CD4-positive, alpha-beta T cell (primary cell): ENCODE measurements around the gene VGLL4. TPM values are rescaled to one million over a fixed set of nuclear protein-coding genes. Genes with fewer than 3 reads are reported as not detected.

Source experiments
- ATAC-seq: fragments of 200-7000 bp; cut with Tn5 transposase; one replicate; pipeline ENCODE4 v1.10.0; 2022; ENCODE audit warnings: mild to moderate bottlenecking; ENCODE audit not compliant: poor library complexity
- CTCF ChIA-PET: fragments of 350-600 bp; sonication (Branson Sonifier 250); formaldehyde crosslinking; loops from one replicate; lab custom pipeline; 2021; ENCODE audit warnings: antibody characterized with exemption, inconsistent platforms; lab: Charles Lee
- POLR2A ChIA-PET: fragments of 350-600 bp; sonication (Branson Sonifier 250); formaldehyde crosslinking; loops from one replicate; lab custom pipeline; 2021; ENCODE audit warnings: antibody characterized with exemption, inconsistent platforms; lab: Charles Lee
- DNase-seq, 14 experiments: peaks; one replicate each; pipeline ENCODE4 v3.0.0-alpha.2; 2013 to 2020; ENCODE audit warnings: mixed read lengths in 2 of 14
- H3K27ac ChIP-seq, 2 donors: one replicate each; pipeline versions ENCODE4 v1.5.1 to v1.7.0; 2013; ENCODE audit warnings: low read length in 2 of 2, low read depth in 1 of 2, mild to moderate bottlenecking in 1 of 2
- H3K27me3 ChIP-seq, 2 experiments: 1 replicate in 1 of 2; 2 replicates in 1 of 2; pipeline versions ENCODE4 v1.6.1 to v1.7.0; 2013; ENCODE audit warnings: low read length in 2 of 2, control low read depth in 1 of 2, mild to moderate bottlenecking in 1 of 2, moderate library complexity in 1 of 2; ENCODE audit not compliant: insufficient read depth in 2 of 2, control insufficient read depth in 1 of 2
- H3K36me3 ChIP-seq: one replicate; pipeline ENCODE4 v1.6.1; 2013; ENCODE audit warnings: low read length, control low read depth; ENCODE audit not compliant: insufficient read depth
- H3K4me1 ChIP-seq: one replicate; pipeline ENCODE4 v1.6.1; 2013; ENCODE audit warnings: low read length, control low read depth; ENCODE audit not compliant: insufficient read depth
- H3K4me3 ChIP-seq: one replicate; pipeline ENCODE4 v1.5.1; 2013; ENCODE audit warnings: mild to moderate bottlenecking, low read length, moderate library complexity
- H3K9me3 ChIP-seq, 2 experiments: 1 replicate in 1 of 2; 2 replicates in 1 of 2; pipeline versions ENCODE4 v1.6.1 to v1.7.0; 2013; ENCODE audit warnings: low read length in 2 of 2, mild to moderate bottlenecking in 2 of 2, control low read depth in 1 of 2, moderate library complexity in 1 of 2; ENCODE audit not compliant: control insufficient read depth in 1 of 2, insufficient read depth in 1 of 2
- H3K27ac Mint-ChIP-seq: one replicate; pipeline ENCODE4 v1.8.0; 2020; ENCODE audit warnings: mixed read lengths
- H3K27me3 Mint-ChIP-seq: one replicate; pipeline ENCODE4 v1.8.0; 2021; ENCODE audit warnings: mixed read lengths
- H3K36me3 Mint-ChIP-seq: one replicate; pipeline ENCODE4 v1.8.0; 2021; ENCODE audit warnings: low read depth, mixed read lengths
- H3K4me1 Mint-ChIP-seq: one replicate; pipeline ENCODE4 v1.8.0; 2021; ENCODE audit warnings: low read depth, mixed read lengths
- H3K4me3 Mint-ChIP-seq: one replicate; pipeline ENCODE4 v1.8.0; 2020; ENCODE audit warnings: mild to moderate bottlenecking, mixed read lengths
- H3K9me3 Mint-ChIP-seq: one replicate; pipeline ENCODE4 v1.8.0; 2020; ENCODE audit warnings: mixed read lengths
- intact Hi-C, 2 experiments: fragments of 100-400 bp; cut with DNase I in 1 of 2; cut with micrococcal nuclease in 1 of 2; formaldehyde crosslinking; loops; one replicate each; pipeline versions ENCODE4 v1.15.1 to v1.9.0; 2023 to 2025; cut with DNase I, micrococcal nuclease
- total RNA-seq, 174 experiments: library from RNA in 2 of 174; stranded (reverse) in 2 of 174; gene quantifications; one replicate each; pipeline ENCODE4 v1.2.3 and lab custom pipeline; 2021 to 2026
- TF ChIP-seq, protein P1 (sequence below): fragments of 200-600 bp; IDR thresholded peaks from one replicate; pipeline ENCODE4 v1.8.0; 2022; ENCODE audit warnings: antibody characterized with exemption, mild to moderate bottlenecking

VGLL4 gene
- total RNA-seq, 2 experiments from 2014 or later, result 10.5 to 11.3 TPM

DNA sequence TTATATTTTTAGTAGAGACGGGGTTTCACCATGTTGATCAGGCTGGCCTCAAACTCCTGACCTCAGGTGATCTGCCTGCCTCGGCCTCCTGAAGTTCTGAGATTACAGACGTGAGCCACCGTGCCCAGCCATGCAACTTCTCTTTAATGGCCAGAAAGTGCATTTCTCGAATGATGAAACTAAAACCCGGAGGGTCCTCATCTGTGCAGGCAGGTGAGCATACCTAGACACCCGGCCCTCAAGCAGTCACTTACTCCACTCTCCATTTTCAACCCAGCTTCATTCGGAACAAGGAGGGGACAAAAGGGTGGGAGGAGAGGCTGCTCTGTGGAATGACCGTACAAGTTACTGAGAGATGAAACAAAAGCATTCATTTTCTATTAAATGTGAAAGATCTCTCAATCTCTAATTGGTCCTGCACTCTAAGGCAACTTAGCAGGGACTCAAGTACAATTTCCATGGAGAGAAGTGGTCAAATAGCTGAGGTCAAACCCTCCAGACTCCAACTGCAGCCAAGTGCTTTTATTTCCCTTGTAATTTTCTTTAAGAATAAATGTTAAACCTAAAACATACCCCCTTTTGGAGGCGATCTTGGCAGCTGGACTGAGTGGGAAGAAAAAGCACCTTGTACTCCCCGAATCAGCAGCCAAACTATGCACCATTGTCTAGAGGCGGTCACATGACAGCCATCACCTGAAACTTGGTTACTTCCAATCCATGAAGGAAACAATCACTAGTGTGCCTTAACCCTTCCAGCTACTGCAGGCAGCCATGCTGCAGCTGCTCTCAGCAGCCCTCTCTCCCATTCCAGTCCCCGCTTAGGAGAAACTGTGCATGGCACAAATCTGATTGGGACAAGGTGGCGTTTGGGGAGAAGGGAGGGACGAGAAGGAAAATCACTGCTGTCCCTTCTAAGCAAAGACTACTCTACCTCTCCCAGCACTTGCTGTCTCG, 62.2 kb downstream of the VGLL4 start:
- TF ChIP-seq, protein P1, sequence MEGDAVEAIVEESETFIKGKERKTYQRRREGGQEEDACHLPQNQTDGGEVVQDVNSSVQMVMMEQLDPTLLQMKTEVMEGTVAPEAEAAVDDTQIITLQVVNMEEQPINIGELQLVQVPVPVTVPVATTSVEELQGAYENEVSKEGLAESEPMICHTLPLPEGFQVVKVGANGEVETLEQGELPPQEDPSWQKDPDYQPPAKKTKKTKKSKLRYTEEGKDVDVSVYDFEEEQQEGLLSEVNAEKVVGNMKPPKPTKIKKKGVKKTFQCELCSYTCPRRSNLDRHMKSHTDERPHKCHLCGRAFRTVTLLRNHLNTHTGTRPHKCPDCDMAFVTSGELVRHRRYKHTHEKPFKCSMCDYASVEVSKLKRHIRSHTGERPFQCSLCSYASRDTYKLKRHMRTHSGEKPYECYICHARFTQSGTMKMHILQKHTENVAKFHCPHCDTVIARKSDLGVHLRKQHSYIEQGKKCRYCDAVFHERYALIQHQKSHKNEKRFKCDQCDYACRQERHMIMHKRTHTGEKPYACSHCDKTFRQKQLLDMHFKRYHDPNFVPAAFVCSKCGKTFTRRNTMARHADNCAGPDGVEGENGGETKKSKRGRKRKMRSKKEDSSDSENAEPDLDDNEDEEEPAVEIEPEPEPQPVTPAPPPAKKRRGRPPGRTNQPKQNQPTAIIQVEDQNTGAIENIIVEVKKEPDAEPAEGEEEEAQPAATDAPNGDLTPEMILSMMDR, result no peak
- Mint-ChIP-seq H3K4me1 (peaks cover 78% of the 10 kb centered on the region), H3K4me3 (peak overlapping the region; percentile 77), H3K9me3 (no peaks in the 10 kb centered on the region), H3K27ac (peak overlapping the region; percentile 29), H3K27me3 (no peaks in the 10 kb centered on the region), H3K36me3 (peaks cover 16% of the 10 kb centered on the region)
- CTCF ChIA-PET, result no interaction called here
- ATAC-seq (no peak), DNase-seq (no peak)
- intact Hi-C loops, result loop anchor here (5.0 kb wide), 2 partner anchors 56 to 61 kb away; partner anchors contain the start of gene VGLL4 (in 1 of the 2)
- peaks cover 17% of the 10 kb centered on the region for H3K4me1 ChIP-seq
- no peak overlapping the region for H3K4me3 ChIP-seq
- H3K27me3 ChIP-seq, result no peaks in the 10 kb centered on the region
- H3K36me3 ChIP-seq, result no peaks in the 10 kb centered on the region
- no peaks in the 10 kb centered on the region for H3K9me3 ChIP-seq
- H3K27ac ChIP-seq, result no peak overlapping the region
- POLR2A ChIA-PET, result interaction anchor here (0.6 to 0.8 kb wide), 2 partner anchors 57 to 246 kb away, joined by 3 read pairs; no protein-coding TSS in a partner anchor

DNA sequence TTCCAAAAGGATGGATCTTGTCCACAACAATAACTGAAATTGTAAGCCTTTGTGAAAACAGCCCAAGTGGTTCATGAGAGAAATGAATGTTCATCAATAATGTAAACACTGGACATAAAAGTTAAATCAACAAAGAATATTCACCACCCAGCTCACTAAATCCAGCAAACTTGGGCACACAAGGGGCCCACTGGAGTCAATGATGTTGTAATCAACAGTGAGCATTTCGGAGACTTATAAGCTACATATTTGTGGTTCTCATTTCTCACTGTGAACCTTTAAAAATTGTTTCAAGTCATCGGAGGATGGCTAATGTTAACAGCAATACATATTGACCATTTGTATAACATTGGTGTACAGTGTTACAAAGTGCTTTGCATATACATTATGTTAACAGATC, 63.1 kb downstream of the VGLL4 start:
- no peaks in the 10 kb centered on the region for H3K27me3 Mint-ChIP-seq
- Histone ChIP-seq H3K4me1 (peaks cover 17% of the 10 kb centered on the region), H3K27ac (no peak overlapping the region), H3K36me3 (peaks cover 3% of the 10 kb centered on the region), H3K4me3 (no peak overlapping the region), H3K9me3 (no peaks in the 10 kb centered on the region), H3K27me3 (no peaks in the 10 kb centered on the region)
- peak overlapping the region; percentile 50 for H3K27ac Mint-ChIP-seq
- H3K4me3 Mint-ChIP-seq, result no peak overlapping the region
- H3K4me1 Mint-ChIP-seq, result peaks cover 72% of the 10 kb centered on the region
- DNase-seq (no peak), ATAC-seq (no peak)
- intact Hi-C loops, result loop anchor here (5.0 kb wide), 2 partner anchors 57 to 62 kb away; partner anchors contain the start of gene VGLL4 (in 1 of the 2)
- TF ChIP-seq, protein P1, result no peak
- CTCF ChIA-PET, result no interaction called here
- no peaks in the 10 kb centered on the region for H3K9me3 Mint-ChIP-seq
- H3K36me3 Mint-ChIP-seq, result peaks cover 10% of the 10 kb centered on the region
- POLR2A ChIA-PET, result no interaction called here

DNA sequence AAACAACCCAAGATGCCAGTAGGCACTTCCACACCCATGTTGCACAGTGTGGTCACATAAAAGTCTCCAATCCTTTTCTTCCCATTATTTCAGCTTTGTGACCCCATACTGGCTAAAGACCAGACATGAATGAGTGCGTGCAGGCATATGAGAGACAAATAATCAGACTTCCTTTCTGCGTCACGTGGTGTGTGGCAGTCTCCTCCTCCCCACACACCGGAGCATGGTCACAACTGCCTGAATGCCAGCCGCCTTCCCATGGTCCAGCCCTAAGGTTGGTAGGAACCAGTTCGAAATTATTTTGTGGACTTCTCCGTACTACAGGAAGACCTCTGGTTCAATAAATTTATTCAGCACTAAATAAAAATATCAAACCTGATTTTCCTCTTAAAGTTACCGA, 65.5 kb downstream of the VGLL4 start:
- peak overlapping the region; percentile 29 for H3K27ac Mint-ChIP-seq
- CTCF ChIA-PET, result no interaction called here
- peaks cover 48% of the 10 kb centered on the region for H3K4me1 Mint-ChIP-seq
- POLR2A ChIA-PET, result no interaction called here
- peaks cover 14% of the 10 kb centered on the region for H3K36me3 Mint-ChIP-seq
- no peak overlapping the region for H3K4me3 ChIP-seq
- peaks cover 13% of the 10 kb centered on the region for H3K36me3 ChIP-seq
- H3K9me3 Mint-ChIP-seq, result no peaks in the 10 kb centered on the region
- TF ChIP-seq, protein P1, result no peak
- no peak overlapping the region for H3K4me3 Mint-ChIP-seq
- ATAC-seq (no peak), DNase-seq (no peak)
- H3K9me3 ChIP-seq, result no peaks in the 10 kb centered on the region
- peaks cover 17% of the 10 kb centered on the region for H3K4me1 ChIP-seq
- no peaks in the 10 kb centered on the region for H3K27me3 ChIP-seq
- no peak overlapping the region for H3K27ac ChIP-seq
- intact Hi-C loops, result no loop called here
- H3K27me3 Mint-ChIP-seq, result no peaks in the 10 kb centered on the region
